GM23338 (cell line): Measurements from ENCODE around the gene PLA1A. TPM values are rescaled to one million over a fixed set of nuclear protein-coding genes. Genes with fewer than 3 reads are reported as not detected.

ENCODE experiments used
- ATAC-seq: fragments of 200-7000 bp; cut with Tn5 transposase; 3 replicates; pipeline ENCODE4 v1.9.1; 2020
- DNase-seq: peaks from one replicate; pipeline ENCODE4 v3.0.0-alpha.2; 2015; ENCODE audit warnings: low spot score
- H2AFZ ChIP-seq: fragments of 200-600 bp; sonication (generic); 2 replicates; pipeline ENCODE4 v1.8.0; 2016; ENCODE audit warnings: antibody characterized with exemption, mild to moderate bottlenecking, moderate library complexity
- H3F3A ChIP-seq: fragments of 200-600 bp; sonication (generic); replicated peaks from 2 replicates; pipeline ENCODE4 v1.8.0; 2017; ENCODE audit warnings: antibody characterized with exemption, mixed run types, low read depth
- H3K27ac ChIP-seq: fragments of 200-600 bp; sonication (generic); 2 replicates; pipeline ENCODE4 v1.6.1; 2016; ENCODE audit warnings: low read depth
- H3K27me3 ChIP-seq: fragments of 200-600 bp; sonication (generic); 2 replicates; pipeline ENCODE4 v1.8.0; 2016; ENCODE audit warnings: mild to moderate bottlenecking, mixed run types, moderate library complexity; ENCODE audit not compliant: insufficient read depth
- H3K36me3 ChIP-seq: fragments of 200-600 bp; sonication (generic); 2 replicates; pipeline ENCODE4 v1.8.0; 2016; ENCODE audit warnings: mild to moderate bottlenecking; ENCODE audit not compliant: insufficient read depth
- H3K4me1 ChIP-seq: fragments of 200-600 bp; sonication (generic); 2 replicates; pipeline ENCODE4 v1.8.0; 2016; ENCODE audit warnings: mild to moderate bottlenecking, moderate library complexity; ENCODE audit not compliant: insufficient read depth
- H3K4me2 ChIP-seq: fragments of 200-600 bp; sonication (generic); 2 replicates; pipeline ENCODE4 v1.7.1; 2017; ENCODE audit warnings: mixed run types
- H3K4me3 ChIP-seq: fragments of 200-600 bp; sonication (generic); 2 replicates; pipeline ENCODE4 v1.6.1; 2016; ENCODE audit warnings: mixed run types
- H3K79me2 ChIP-seq: fragments of 200-600 bp; sonication (generic); replicated peaks from 2 replicates; pipeline ENCODE4 v1.8.0; 2017; ENCODE audit warnings: mild to moderate bottlenecking; ENCODE audit not compliant: insufficient read depth
- H3K9me2 ChIP-seq: fragments of 200-600 bp; sonication (generic); 2 replicates; pipeline ENCODE4 v1.8.0; 2017; ENCODE audit not compliant: insufficient read depth
- H4K20me1 ChIP-seq: fragments of 200-600 bp; sonication (generic); replicated peaks from 2 replicates; pipeline ENCODE4 v1.8.0; 2017; ENCODE audit warnings: mild to moderate bottlenecking; ENCODE audit not compliant: insufficient read depth
- H3K27ac Mint-ChIP-seq: 2 replicates; pipeline ENCODE4 v1.8.0; 2020; ENCODE audit warnings: inconsistent platforms, mild to moderate bottlenecking, moderate library complexity, mixed read lengths
- H3K27me3 Mint-ChIP-seq: 3 replicates; pipeline ENCODE4 v1.8.0; 2022; ENCODE audit warnings: low read depth, mild to moderate bottlenecking, moderate library complexity, mixed read lengths, inconsistent platforms; ENCODE audit not compliant: insufficient read depth, poor library complexity
- H3K36me3 Mint-ChIP-seq: 3 replicates; pipeline ENCODE4 v1.8.0; 2021; ENCODE audit warnings: low read depth, mild to moderate bottlenecking, inconsistent platforms, moderate library complexity, mixed read lengths
- H3K4me1 Mint-ChIP-seq: 3 replicates; pipeline ENCODE4 v1.8.0; 2020; ENCODE audit warnings: mild to moderate bottlenecking, inconsistent platforms, mixed read lengths
- H3K4me3 Mint-ChIP-seq: 3 replicates; pipeline ENCODE4 v1.8.0; 2021; ENCODE audit warnings: moderate library complexity, mild to moderate bottlenecking, inconsistent platforms, mixed read lengths
- H3K9me3 Mint-ChIP-seq: 3 replicates; pipeline ENCODE4 v1.8.0; 2020; ENCODE audit warnings: moderate library complexity, mild to moderate bottlenecking, inconsistent platforms, mixed read lengths
- CREB1 ChIP-seq: fragments of 250-450 bp; sonication (Bioruptor Pico); IDR thresholded peaks from 2 replicates; pipeline ENCODE4 v1.5.0; 2020; ENCODE audit warnings: low read depth, mild to moderate bottlenecking, moderate library complexity
- CTCF ChIP-seq, 2 experiments: fragments of 200-600 bp in 1 of 2; sonication (generic) in 1 of 2; conservative IDR thresholded peaks; 2 replicates each; pipeline versions ENCODE4 v1.5.1 to v1.6.1; 2016 to 2017; ENCODE audit warnings: antibody characterized with exemption in 2 of 2, low read depth in 2 of 2, mild to moderate bottlenecking in 2 of 2, moderate library complexity in 1 of 2
- ETS1 ChIP-seq: IDR thresholded peaks from 2 replicates; pipeline ENCODE4 v1.6.1; 2016; ENCODE audit warnings: antibody characterized with exemption
- EZH2 ChIP-seq: fragments of 200-600 bp; sonication (generic); IDR thresholded peaks from one replicate; pipeline ENCODE4 v1.8.0; 2017; ENCODE audit warnings: antibody characterized with exemption, mild to moderate bottlenecking, low read depth; ENCODE audit not compliant: unreplicated experiment
- EZH2phosphoT487 ChIP-seq: fragments of 200-600 bp; sonication (generic); IDR thresholded peaks from one replicate; pipeline ENCODE4 v1.8.1; 2018; ENCODE audit warnings: antibody characterized with exemption; ENCODE audit not compliant: unreplicated experiment
- JUNB ChIP-seq: IDR thresholded peaks from one replicate; pipeline ENCODE4 v1.6.1; 2016; ENCODE audit warnings: antibody characterized with exemption; ENCODE audit not compliant: unreplicated experiment
- NANOG ChIP-seq: IDR thresholded peaks from 2 replicates; pipeline ENCODE4 v1.6.1; 2016; ENCODE audit warnings: antibody characterized with exemption, borderline replicate concordance
- POLR2AphosphoS5 ChIP-seq: IDR thresholded peaks from 2 replicates; pipeline ENCODE4 v1.6.1; 2016; ENCODE audit warnings: antibody characterized with exemption, low read depth
- STAT1 ChIP-seq: IDR thresholded peaks from one replicate; pipeline ENCODE4 v1.6.1; 2016; ENCODE audit warnings: antibody characterized with exemption; ENCODE audit not compliant: unreplicated experiment
- ZNF114 ChIP-seq: fragments of 250-450 bp; sonication (Bioruptor Pico); IDR thresholded peaks from 2 replicates; pipeline ENCODE4 v1.5.0; 2020; ENCODE audit warnings: mild to moderate bottlenecking, moderate library complexity
- ZNF331 ChIP-seq: fragments of 250-450 bp; sonication (Bioruptor Pico); IDR thresholded peaks from 2 replicates; pipeline ENCODE4 v1.5.0; 2020; ENCODE audit warnings: low read depth, mild to moderate bottlenecking, moderate library complexity
- ZNF462 ChIP-seq: fragments of 250-450 bp; sonication (Bioruptor Pico); IDR thresholded peaks from 2 replicates; pipeline ENCODE4 v1.5.0; 2020; ENCODE audit warnings: mild to moderate bottlenecking, moderate library complexity
- polyA plus RNA-seq: library from polyadenylated mRNA; unstranded; fragments of >200 nt; fragmentation: Nextera tagmentation; extraction: Ambion mirVana; gene quantifications from 2 replicates; pipeline ENCODE4 v1.2.1, GENCODE V29; 2016
- total RNA-seq: library from RNA; depleted of rRNA; stranded (reverse); fragments of >200 nt; shearing (Covaris generic); gene quantifications from 2 replicates; pipeline ENCODE4 v1.2.3, GENCODE V29; 2014
- TF ChIP-seq, protein P1 (sequence below): IDR thresholded peaks from one replicate; pipeline ENCODE4 v1.6.1; 2018; ENCODE audit warnings: antibody characterized with exemption; ENCODE audit not compliant: unreplicated experiment

Gene PLA1A
- total and polyA plus RNA-seq, 2 experiments from 2014 or later, result not detected

DNA sequence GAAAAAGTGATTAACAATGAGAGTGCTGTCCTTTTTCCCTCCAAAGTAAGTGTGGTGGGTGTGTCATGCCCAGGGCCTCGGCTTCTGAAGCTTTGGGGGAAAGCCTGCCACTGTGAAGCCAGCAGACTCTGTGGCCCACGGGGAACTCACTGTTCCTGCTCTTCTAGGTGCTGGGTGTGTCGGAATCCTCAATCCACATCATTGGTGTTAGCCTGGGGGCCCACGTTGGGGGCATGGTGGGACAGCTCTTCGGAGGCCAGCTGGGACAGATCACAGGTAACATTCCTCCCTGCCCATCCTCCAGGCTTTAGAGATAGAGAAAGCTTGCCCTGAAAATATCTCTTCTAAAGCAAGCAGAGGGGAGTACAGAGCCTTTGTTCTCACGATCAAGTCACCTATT, 11.6 kb downstream of the PLA1A start:
- no peaks in the 10 kb centered on the region for H3K27me3 ChIP-seq
- H3K36me3 ChIP-seq, result no peaks in the 10 kb centered on the region
- H3K4me2 ChIP-seq, result no peak overlapping the region
- H3F3A ChIP-seq, result no peaks in the 10 kb centered on the region
- DNase-seq (no peak), ATAC-seq (no peak)
- no peaks in the 10 kb centered on the region for H3K27me3 Mint-ChIP-seq
- H3K36me3 Mint-ChIP-seq, result no peaks in the 10 kb centered on the region
- H3K27ac ChIP-seq, result no peak overlapping the region
- no peak overlapping the region for H3K4me3 Mint-ChIP-seq
- no peaks in the 10 kb centered on the region for H3K79me2 ChIP-seq
- H3K9me2 ChIP-seq, result 0 out of 2 replicates have a peak, but pooled peaks cover 3% of the 10 kb centered on the region
- H3K27ac Mint-ChIP-seq, result no peak overlapping the region
- peaks cover 2% of the 10 kb centered on the region; the same call in 1 of the 3 replicates for H3K4me1 Mint-ChIP-seq
- H4K20me1 ChIP-seq, result no peaks in the 10 kb centered on the region
- TF ChIP-seq EZH2phosphoT487 (no peak), STAT1 (no peak), NANOG (no peak), POLR2AphosphoS5 (no peak), ZNF114 (CRISPR knock-in tag) (no peak), ETS1 (no peak), ZNF331 (CRISPR knock-in tag) (no peak), CTCF (conservative IDR thresholded peaks at IDR 0.05; ENCODE audit: low read depth in 2 of 2) (no peak), JUNB (no peak), ZNF462 (CRISPR knock-in tag) (no peak), CREB1 (CRISPR knock-in tag) (no peak), EZH2 (no peak)
- TF ChIP-seq, protein P1, sequence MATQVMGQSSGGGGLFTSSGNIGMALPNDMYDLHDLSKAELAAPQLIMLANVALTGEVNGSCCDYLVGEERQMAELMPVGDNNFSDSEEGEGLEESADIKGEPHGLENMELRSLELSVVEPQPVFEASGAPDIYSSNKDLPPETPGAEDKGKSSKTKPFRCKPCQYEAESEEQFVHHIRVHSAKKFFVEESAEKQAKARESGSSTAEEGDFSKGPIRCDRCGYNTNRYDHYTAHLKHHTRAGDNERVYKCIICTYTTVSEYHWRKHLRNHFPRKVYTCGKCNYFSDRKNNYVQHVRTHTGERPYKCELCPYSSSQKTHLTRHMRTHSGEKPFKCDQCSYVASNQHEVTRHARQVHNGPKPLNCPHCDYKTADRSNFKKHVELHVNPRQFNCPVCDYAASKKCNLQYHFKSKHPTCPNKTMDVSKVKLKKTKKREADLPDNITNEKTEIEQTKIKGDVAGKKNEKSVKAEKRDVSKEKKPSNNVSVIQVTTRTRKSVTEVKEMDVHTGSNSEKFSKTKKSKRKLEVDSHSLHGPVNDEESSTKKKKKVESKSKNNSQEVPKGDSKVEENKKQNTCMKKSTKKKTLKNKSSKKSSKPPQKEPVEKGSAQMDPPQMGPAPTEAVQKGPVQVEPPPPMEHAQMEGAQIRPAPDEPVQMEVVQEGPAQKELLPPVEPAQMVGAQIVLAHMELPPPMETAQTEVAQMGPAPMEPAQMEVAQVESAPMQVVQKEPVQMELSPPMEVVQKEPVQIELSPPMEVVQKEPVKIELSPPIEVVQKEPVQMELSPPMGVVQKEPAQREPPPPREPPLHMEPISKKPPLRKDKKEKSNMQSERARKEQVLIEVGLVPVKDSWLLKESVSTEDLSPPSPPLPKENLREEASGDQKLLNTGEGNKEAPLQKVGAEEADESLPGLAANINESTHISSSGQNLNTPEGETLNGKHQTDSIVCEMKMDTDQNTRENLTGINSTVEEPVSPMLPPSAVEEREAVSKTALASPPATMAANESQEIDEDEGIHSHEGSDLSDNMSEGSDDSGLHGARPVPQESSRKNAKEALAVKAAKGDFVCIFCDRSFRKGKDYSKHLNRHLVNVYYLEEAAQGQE, result no peak
- 0 out of 2 replicates have a peak overlapping the region, but pooled peaks have one; percentile 23 for H2AFZ ChIP-seq
- no peak overlapping the region for H3K4me3 ChIP-seq
- no peaks in the 10 kb centered on the region for H3K4me1 ChIP-seq
- no peaks in the 10 kb centered on the region for H3K9me3 Mint-ChIP-seq
